ENCODE measurements around the gene AUNIP. TPM values are rescaled to one million over a fixed set of nuclear protein-coding genes. Genes with fewer than 3 reads are reported as not detected.

AUNIP gene
- total and polyA plus RNA-seq, 2 experiments from 2014 or later = 20.9 to 21.9 TPM

DNA sequence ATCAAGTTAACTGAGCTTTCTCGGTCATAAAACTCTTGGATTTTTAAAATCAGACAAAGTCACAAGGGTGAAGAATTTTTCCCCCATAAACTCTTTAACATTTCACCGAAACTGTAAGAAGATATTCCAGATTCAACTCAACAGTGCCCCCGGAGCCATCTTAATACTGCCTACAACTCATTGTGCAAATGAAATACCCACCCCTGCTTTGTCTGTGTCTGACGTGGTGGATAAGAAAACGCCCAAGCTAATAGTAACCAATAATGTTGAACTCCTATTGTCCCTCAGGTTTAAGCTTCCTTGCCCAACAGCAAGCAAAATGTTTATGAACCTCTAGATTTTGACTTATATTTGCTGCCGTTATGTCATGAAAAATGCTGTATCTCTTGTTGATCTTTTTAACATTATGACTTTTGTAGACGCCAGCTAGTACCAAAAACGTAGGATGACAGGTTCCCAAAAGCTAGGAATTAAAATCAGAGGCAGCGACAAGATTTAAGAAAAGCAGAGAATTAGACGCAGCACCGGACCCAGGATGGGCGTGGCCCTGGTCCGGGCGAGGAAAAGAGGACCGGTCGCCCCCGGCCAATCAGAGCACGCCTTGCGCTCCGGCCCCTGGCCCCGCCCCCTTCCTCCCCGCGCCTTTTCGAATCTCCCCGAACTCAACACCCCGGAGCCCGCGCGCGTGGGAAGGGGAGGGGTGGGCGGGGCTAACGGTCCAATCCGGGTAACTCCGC lies 45.9 kb upstream of the AUNIP start:
- H3K36me3 Mint-ChIP-seq (ENCODE audit: low read depth) = peaks cover 49% of the 10 kb centered on the region
- H3K27ac Mint-ChIP-seq = peak overlapping the region; percentile 84
- peaks cover 38% of the 10 kb centered on the region for H3K36me3 ChIP-seq (ENCODE audit: insufficient read depth)
- H3K9me3 Mint-ChIP-seq = no peaks in the 10 kb centered on the region
- H3K4me1 ChIP-seq (ENCODE audit: insufficient read depth) = peaks cover 22% of the 10 kb centered on the region
- no peaks in the 10 kb centered on the region for H3K9me2 ChIP-seq (ENCODE audit: insufficient read depth)
- no peak for TF ChIP-seq ZNF114 (CRISPR knock-in tag; IDR thresholded peaks at IDR 0.05)
- TF ChIP-seq, protein P1, sequence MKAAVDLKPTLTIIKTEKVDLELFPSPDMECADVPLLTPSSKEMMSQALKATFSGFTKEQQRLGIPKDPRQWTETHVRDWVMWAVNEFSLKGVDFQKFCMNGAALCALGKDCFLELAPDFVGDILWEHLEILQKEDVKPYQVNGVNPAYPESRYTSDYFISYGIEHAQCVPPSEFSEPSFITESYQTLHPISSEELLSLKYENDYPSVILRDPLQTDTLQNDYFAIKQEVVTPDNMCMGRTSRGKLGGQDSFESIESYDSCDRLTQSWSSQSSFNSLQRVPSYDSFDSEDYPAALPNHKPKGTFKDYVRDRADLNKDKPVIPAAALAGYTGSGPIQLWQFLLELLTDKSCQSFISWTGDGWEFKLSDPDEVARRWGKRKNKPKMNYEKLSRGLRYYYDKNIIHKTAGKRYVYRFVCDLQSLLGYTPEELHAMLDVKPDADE (IDR thresholded peaks at IDR 0.05) = 0 out of 2 replicates have a peak, but pooled peaks have one; percentile 7
- TF ChIP-seq CTCF (conservative IDR thresholded peaks at IDR 0.05; ENCODE audit: low read depth in 2 of 2) = peak in 1 of 2 experiments; percentile 26; a peak in 2 of 4 replicates
- H4K20me1 ChIP-seq (replicated peaks; ENCODE audit: insufficient read depth) = peaks cover 27% of the 10 kb centered on the region
- H3K27me3 Mint-ChIP-seq (ENCODE audit: insufficient read depth, low read depth, poor library complexity) = peaks cover 9% of the 10 kb centered on the region
- H2AFZ ChIP-seq = no peak overlapping the region
- H3F3A ChIP-seq (replicated peaks; ENCODE audit: low read depth) = peaks cover 17% of the 10 kb centered on the region
- H3K4me1 Mint-ChIP-seq = peaks cover 27% of the 10 kb centered on the region
- peak overlapping the region; percentile 95 for H3K27ac ChIP-seq (ENCODE audit: low read depth)
- DNase-seq (ENCODE audit: low spot score) (peak; percentile 95), ATAC-seq (peak; percentile 71)
- peak overlapping the region; percentile 96 for H3K4me3 ChIP-seq
- H3K4me2 ChIP-seq = peak overlapping the region; percentile 99
- peaks cover 47% of the 10 kb centered on the region for H3K79me2 ChIP-seq (replicated peaks; ENCODE audit: insufficient read depth)
- H3K4me3 Mint-ChIP-seq = peak overlapping the region; percentile 95
- no peaks in the 10 kb centered on the region for H3K27me3 ChIP-seq (ENCODE audit: insufficient read depth)

DNA sequence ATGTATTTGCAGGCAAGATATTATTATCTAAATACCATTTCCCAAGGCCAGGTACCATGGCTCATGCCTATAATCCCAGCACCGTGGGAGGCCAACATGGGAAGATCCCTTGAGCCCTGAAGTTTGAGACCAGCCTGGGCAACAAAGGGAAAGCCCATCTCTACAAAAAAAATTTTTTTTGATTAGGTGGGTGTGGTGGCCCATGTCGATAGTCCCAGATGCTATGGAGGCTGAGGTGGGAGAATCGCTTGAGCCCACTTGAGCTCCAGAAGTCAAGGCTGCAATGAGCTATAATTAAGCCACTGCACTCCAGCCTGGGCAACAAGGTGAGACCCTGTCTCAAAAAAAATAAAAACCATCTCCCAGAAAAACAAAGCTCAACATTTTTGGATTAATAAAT lies 44.7 kb upstream of the AUNIP start:
- peaks cover 9% of the 10 kb centered on the region for H3K27me3 Mint-ChIP-seq (ENCODE audit: insufficient read depth, low read depth, poor library complexity)
- H3K36me3 Mint-ChIP-seq (ENCODE audit: low read depth) = peaks cover 61% of the 10 kb centered on the region
- Histone ChIP-seq H3K9me2 (ENCODE audit: insufficient read depth) (no peaks in the 10 kb centered on the region), H3K4me3 (peak overlapping the region; percentile 96; the same call in 1 of the 2 replicates), H3K36me3 (ENCODE audit: insufficient read depth) (peaks cover 49% of the 10 kb centered on the region), H3K4me2 (peak overlapping the region; percentile 99), H3K4me1 (ENCODE audit: insufficient read depth) (peaks cover 22% of the 10 kb centered on the region), H3K79me2 (replicated peaks; ENCODE audit: insufficient read depth) (peaks cover 47% of the 10 kb centered on the region), H3F3A (replicated peaks; ENCODE audit: low read depth) (peaks cover 28% of the 10 kb centered on the region), H2AFZ (no peak overlapping the region), H4K20me1 (replicated peaks; ENCODE audit: insufficient read depth) (peaks cover 37% of the 10 kb centered on the region), H3K27ac (ENCODE audit: low read depth) (peak overlapping the region; percentile 11; the same call in 1 of the 2 replicates), H3K27me3 (ENCODE audit: insufficient read depth) (no peaks in the 10 kb centered on the region)
- no peak overlapping the region for H3K27ac Mint-ChIP-seq
- ATAC-seq = no peak
- DNase-seq (ENCODE audit: low spot score) = no peak
- H3K9me3 Mint-ChIP-seq = no peaks in the 10 kb centered on the region
- peak overlapping the region; percentile 95 for H3K4me3 Mint-ChIP-seq
- peaks cover 27% of the 10 kb centered on the region for H3K4me1 Mint-ChIP-seq
- no peak for TF ChIP-seq POLR2AphosphoS5 (IDR thresholded peaks at IDR 0.05; ENCODE audit: low read depth)
- no peak for TF ChIP-seq JUNB (IDR thresholded peaks at IDR 0.05; ENCODE audit: unreplicated experiment)
- TF ChIP-seq CTCF (conservative IDR thresholded peaks at IDR 0.05; ENCODE audit: low read depth in 2 of 2) = no peak
- TF ChIP-seq EZH2phosphoT487 (IDR thresholded peaks at IDR 0.05; ENCODE audit: unreplicated experiment) = no peak
- TF ChIP-seq CREB1 (CRISPR knock-in tag; IDR thresholded peaks at IDR 0.05; ENCODE audit: low read depth) = no peak
- no peak for TF ChIP-seq ZNF114 (CRISPR knock-in tag; IDR thresholded peaks at IDR 0.05)
- TF ChIP-seq, protein P2, sequence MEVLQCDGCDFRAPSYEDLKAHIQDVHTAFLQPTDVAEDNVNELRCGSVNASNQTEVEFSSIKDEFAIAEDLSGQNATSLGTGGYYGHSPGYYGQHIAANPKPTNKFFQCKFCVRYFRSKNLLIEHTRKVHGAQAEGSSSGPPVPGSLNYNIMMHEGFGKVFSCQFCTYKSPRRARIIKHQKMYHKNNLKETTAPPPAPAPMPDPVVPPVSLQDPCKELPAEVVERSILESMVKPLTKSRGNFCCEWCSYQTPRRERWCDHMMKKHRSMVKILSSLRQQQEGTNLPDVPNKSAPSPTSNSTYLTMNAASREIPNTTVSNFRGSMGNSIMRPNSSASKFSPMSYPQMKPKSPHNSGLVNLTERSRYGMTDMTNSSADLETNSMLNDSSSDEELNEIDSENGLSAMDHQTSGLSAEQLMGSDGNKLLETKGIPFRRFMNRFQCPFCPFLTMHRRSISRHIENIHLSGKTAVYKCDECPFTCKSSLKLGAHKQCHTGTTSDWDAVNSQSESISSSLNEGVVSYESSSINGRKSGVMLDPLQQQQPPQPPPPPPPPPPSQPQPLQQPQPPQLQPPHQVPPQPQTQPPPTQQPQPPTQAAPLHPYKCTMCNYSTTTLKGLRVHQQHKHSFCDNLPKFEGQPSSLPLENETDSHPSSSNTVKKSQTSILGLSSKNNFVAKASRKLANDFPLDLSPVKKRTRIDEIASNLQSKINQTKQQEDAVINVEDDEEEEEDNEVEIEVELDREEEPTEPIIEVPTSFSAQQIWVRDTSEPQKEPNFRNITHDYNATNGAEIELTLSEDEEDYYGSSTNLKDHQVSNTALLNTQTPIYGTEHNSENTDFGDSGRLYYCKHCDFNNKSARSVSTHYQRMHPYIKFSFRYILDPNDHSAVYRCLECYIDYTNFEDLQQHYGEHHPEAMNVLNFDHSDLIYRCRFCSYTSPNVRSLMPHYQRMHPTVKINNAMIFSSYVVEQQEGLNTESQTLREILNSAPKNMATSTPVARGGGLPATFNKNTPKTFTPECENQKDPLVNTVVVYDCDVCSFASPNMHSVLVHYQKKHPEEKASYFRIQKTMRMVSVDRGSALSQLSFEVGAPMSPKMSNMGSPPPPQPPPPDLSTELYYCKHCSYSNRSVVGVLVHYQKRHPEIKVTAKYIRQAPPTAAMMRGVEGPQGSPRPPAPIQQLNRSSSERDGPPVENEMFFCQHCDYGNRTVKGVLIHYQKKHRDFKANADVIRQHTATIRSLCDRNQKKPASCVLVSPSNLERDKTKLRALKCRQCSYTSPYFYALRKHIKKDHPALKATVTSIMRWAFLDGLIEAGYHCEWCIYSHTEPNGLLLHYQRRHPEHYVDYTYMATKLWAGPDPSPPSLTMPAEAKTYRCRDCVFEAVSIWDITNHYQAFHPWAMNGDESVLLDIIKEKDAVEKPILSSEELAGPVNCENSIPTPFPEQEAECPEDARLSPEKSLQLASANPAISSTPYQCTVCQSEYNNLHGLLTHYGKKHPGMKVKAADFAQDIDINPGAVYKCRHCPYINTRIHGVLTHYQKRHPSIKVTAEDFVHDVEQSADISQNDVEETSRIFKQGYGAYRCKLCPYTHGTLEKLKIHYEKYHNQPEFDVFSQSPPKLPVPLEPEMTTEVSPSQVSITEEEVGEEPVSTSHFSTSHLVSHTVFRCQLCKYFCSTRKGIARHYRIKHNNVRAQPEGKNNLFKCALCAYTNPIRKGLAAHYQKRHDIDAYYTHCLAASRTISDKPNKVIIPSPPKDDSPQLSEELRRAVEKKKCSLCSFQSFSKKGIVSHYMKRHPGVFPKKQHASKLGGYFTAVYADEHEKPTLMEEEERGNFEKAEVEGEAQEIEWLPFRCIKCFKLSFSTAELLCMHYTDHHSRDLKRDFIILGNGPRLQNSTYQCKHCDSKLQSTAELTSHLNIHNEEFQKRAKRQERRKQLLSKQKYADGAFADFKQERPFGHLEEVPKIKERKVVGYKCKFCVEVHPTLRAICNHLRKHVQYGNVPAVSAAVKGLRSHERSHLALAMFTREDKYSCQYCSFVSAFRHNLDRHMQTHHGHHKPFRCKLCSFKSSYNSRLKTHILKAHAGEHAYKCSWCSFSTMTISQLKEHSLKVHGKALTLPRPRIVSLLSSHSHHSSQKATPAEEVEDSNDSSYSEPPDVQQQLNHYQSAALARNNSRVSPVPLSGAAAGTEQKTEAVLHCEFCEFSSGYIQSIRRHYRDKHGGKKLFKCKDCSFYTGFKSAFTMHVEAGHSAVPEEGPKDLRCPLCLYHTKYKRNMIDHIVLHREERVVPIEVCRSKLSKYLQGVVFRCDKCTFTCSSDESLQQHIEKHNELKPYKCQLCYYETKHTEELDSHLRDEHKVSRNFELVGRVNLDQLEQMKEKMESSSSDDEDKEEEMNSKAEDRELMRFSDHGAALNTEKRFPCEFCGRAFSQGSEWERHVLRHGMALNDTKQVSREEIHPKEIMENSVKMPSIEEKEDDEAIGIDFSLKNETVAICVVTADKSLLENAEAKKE (CRISPR knock-in tag; IDR thresholded peaks at IDR 0.05) = no peak
- no peak for TF ChIP-seq NANOG (IDR thresholded peaks at IDR 0.05; ENCODE audit: borderline replicate concordance)

Measured in GM23338 (cell line).